ENCODE results near the gene SH3TC1.

SH3TC1 gene

GRCh38 chr4:8220661-8221450, 21.8 kb downstream of the SH3TC1 start:
- ATAC-seq, result no peak
- Mint-ChIP-seq H3K36me3 (peaks cover 10% of the 10 kb centered on the region), H3K9me3 (no peaks in the 10 kb centered on the region), H3K4me3 (no peak overlapping the region), H3K27ac (no peak overlapping the region), H3K4me1 (peaks cover 47% of the 10 kb centered on the region)
- no peak for DNase-seq (ENCODE audit: low spot score in 2 of 2)

DNA sequence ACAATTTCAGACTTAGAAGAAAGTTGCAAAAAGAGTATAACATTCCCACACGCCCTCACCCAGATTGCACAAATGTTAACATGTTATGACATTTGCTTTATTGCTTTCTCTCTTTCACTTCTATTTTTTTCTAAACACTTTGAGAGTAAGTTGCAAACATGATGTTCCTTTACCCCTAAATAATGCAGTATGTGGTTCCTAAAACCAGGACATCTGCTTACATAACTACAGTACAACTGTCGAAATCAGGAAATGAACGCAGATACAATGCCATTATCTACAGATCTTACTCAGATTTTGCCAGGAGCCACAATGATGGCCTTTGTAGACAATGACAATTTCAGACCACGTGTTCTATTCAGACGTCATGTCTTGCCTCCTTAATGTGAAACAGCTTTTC, 22.4 kb downstream of the SH3TC1 start:
- DNase-seq (ENCODE audit: low spot score in 2 of 2), result no peak
- peak; percentile 58 for ATAC-seq
- Mint-ChIP-seq H3K4me1 (peaks cover 47% of the 10 kb centered on the region), H3K36me3 (peaks cover 10% of the 10 kb centered on the region), H3K4me3 (no peak overlapping the region), H3K9me3 (no peaks in the 10 kb centered on the region), H3K27ac (no peak overlapping the region)

GRCh38 chr4:8221985-8222384, 22.9 kb downstream of the SH3TC1 start:
- Mint-ChIP-seq H3K4me3 (no peak overlapping the region), H3K27ac (no peak overlapping the region), H3K4me1 (peaks cover 47% of the 10 kb centered on the region), H3K9me3 (no peaks in the 10 kb centered on the region), H3K36me3 (peaks cover 10% of the 10 kb centered on the region)
- ATAC-seq (no peak), DNase-seq (ENCODE audit: low spot score in 2 of 2) (no peak)

GRCh38 chr4:8222609-8223388, 23.7 kb downstream of the SH3TC1 start:
- no peak for DNase-seq (ENCODE audit: low spot score in 2 of 2)
- Mint-ChIP-seq H3K9me3 (no peaks in the 10 kb centered on the region), H3K27ac (no peak overlapping the region), H3K4me1 (peaks cover 47% of the 10 kb centered on the region), H3K4me3 (no peak overlapping the region), H3K36me3 (peaks cover 10% of the 10 kb centered on the region)
- no peak for ATAC-seq

DNA sequence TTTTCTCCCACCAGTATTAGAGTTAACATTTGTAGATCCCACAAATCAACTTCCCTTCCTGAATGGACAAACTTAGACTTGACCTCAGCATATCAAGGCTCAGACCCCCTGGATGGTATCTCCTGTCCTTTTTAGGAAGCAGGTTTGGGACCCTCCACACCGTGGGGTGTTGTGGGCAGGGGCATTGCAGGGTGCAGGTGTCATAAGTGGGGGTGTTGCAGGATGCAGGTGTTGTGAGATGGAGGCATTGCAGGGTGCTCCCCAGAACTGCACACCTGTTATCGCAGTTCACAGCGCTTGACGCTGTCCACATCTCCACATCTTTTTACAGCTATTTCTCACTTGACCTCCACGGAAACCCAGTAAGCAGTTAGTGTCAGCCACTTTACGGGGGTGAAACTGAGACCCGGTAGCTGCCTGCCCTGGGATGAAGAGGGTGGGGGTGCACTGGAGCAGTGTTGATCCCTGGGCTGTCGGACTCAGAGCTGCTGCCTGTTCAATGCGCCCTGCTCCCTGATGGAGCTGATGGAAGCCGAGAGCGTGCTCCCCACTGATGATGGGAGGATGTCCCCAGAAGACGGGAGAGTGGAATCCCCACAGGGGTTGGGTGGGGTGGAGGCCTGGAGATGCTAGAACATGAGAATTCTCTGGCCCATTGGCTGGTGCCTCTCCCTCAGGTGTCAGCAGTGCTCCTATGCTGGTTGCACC, 25.3 kb downstream of the SH3TC1 start:
- peaks cover 10% of the 10 kb centered on the region for H3K36me3 Mint-ChIP-seq
- H3K4me3 Mint-ChIP-seq, result no peak overlapping the region
- no peak overlapping the region for H3K27ac Mint-ChIP-seq
- H3K4me1 Mint-ChIP-seq, result peaks cover 57% of the 10 kb centered on the region
- DNase-seq (ENCODE audit: low spot score in 2 of 2) (no peak), ATAC-seq (no peak)
- no peaks in the 10 kb centered on the region for H3K9me3 Mint-ChIP-seq

DNA sequence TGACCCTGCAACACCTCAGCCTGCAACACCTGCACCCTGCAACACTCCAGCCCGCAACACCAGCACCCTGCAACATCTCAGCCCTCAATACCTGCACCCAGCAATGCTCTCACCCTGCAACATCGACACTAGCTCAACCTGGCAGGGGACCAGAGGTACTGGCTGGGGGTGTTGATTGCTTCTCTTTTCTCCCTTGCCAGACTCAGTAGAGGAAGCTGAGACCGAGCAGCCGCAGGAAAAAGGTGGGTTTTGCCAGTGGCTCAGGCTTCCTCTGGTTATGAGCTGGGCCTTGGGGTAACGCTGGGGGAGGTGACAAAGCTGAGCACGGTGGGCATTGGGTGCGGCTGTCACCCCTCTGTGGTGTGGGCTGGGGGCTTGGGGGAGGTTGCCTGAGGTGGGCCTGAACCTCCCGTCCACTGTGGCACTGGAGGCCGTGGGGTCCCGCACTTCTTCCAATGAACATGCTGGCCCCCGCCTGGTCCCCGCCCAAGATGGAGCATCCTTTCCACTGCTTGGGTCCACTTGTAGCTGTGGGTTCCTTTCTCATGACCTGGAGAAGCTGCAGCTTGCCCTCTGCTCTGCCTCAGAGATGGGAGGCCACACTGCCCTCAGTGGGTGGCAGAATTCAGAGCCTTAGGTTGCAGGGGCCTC, 26.0 kb downstream of the SH3TC1 start:
- DNase-seq (ENCODE audit: low spot score in 2 of 2) (no peak), ATAC-seq (no peak)
- Mint-ChIP-seq H3K4me1 (peaks cover 57% of the 10 kb centered on the region), H3K9me3 (no peaks in the 10 kb centered on the region), H3K27ac (no peak overlapping the region), H3K36me3 (peaks cover 10% of the 10 kb centered on the region), H3K4me3 (no peak overlapping the region)

- DNase-seq (ENCODE audit: low spot score in 2 of 2), result no peak
- Mint-ChIP-seq H3K36me3 (peaks cover 10% of the 10 kb centered on the region), H3K27ac (no peak overlapping the region), H3K4me3 (no peak overlapping the region), H3K4me1 (peaks cover 56% of the 10 kb centered on the region), H3K9me3 (no peaks in the 10 kb centered on the region)
- ATAC-seq, result no peak
Observed at GRCh38 chr4:8225706-8226443, 26.8 kb downstream of the SH3TC1 start.

GRCh38 chr4:8227201-8227770, 28.2 kb downstream of the SH3TC1 start:
- H3K36me3 Mint-ChIP-seq, result peaks cover 10% of the 10 kb centered on the region
- no peak overlapping the region for H3K27ac Mint-ChIP-seq
- ATAC-seq (no peak), DNase-seq (ENCODE audit: low spot score in 2 of 2) (no peak)
- no peaks in the 10 kb centered on the region for H3K9me3 Mint-ChIP-seq
- peaks cover 42% of the 10 kb centered on the region for H3K4me1 Mint-ChIP-seq
- H3K4me3 Mint-ChIP-seq, result no peak overlapping the region

GRCh38 chr4:8227771-8228318, 28.8 kb downstream of the SH3TC1 start:
- ATAC-seq (no peak), DNase-seq (ENCODE audit: low spot score in 2 of 2) (no peak)
- Mint-ChIP-seq H3K27ac (no peak overlapping the region), H3K4me1 (peaks cover 38% of the 10 kb centered on the region), H3K9me3 (no peaks in the 10 kb centered on the region), H3K4me3 (no peak overlapping the region), H3K36me3 (peaks cover 9% of the 10 kb centered on the region)

DNA sequence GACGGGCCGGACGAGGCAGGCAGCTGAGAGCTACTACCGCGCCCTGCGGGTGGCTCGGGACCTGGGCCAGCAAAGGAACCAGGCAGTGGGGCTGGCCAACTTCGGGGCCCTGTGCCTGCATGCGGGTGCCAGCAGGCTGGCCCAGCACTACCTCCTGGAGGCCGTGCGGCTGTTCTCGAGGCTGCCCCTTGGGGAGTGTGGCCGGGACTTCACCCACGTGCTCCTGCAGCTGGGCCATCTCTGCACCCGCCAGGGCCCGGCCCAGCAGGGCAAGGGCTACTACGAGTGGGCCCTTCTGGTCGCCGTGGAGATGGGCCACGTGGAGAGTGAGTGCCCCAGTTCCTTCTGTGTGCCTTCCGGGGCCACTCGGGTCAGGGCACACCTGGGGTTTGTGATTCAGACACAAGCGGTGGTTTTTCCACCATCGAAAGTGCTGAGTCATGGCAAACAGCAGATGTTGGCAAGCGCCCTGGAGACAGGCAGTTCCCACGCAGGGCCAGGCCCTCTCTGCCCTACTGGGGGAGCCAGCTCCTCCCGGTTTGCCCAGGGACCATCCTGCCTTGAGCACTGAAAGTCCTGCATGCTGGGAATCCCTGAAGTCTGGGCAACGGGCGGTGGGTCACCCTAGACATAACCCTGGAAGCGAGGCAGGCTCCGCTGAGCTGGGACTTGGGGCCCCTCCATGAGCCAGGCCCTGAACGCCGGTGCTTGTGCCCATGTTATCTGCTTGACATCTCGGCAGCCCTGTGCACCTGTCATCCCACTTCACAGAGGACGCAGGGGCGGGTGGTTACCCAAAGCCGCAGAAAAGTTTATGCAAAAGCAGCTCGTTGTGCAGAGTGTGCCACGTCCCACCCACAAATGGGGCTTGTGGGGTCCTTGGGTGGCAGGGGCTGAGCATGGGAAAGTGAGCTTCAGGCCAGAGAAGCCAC, 29.5 kb downstream of the SH3TC1 start:
- peak overlapping the region; percentile 52 for H3K4me3 Mint-ChIP-seq
- no peaks in the 10 kb centered on the region for H3K9me3 Mint-ChIP-seq
- DNase-seq (ENCODE audit: low spot score in 2 of 2) (peak; percentile 45 to 78), ATAC-seq (peak; percentile 90)
- H3K36me3 Mint-ChIP-seq, result peaks cover 2% of the 10 kb centered on the region
- peaks cover 36% of the 10 kb centered on the region for H3K4me1 Mint-ChIP-seq
- peak overlapping the region; percentile 78 for H3K27ac Mint-ChIP-seq

GRCh38 chr4:8229331-8229975, 30.4 kb downstream of the SH3TC1 start:
- Mint-ChIP-seq H3K27ac (peak overlapping the region; percentile 78), H3K4me1 (peaks cover 30% of the 10 kb centered on the region), H3K4me3 (peak overlapping the region; percentile 52), H3K9me3 (no peaks in the 10 kb centered on the region), H3K36me3 (no peaks in the 10 kb centered on the region)
- DNase-seq (ENCODE audit: low spot score in 2 of 2), result no peak
- ATAC-seq, result peak; percentile 11

DNA sequence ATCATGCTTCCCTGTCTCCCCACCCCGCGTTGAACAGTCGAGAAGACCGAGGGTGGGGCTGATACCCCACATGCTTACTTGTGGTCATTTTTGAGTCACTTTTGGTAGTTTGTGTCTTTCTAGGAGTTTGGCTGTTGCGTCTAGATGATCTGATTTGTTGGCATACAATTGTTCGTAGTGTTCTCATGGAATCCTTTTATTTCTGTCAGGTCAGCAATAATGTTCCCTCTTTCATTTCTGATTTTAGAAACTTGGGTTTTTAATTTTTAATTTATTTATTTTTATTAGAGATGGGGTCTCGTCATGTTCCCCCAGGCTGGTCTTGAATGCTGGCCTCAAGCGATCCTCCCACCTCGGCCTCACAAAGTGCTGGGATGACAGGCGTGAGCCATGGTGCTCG, 30.9 kb downstream of the SH3TC1 start:
- ATAC-seq, result no peak
- H3K36me3 Mint-ChIP-seq, result no peaks in the 10 kb centered on the region
- H3K4me3 Mint-ChIP-seq, result no peak overlapping the region

DNA sequence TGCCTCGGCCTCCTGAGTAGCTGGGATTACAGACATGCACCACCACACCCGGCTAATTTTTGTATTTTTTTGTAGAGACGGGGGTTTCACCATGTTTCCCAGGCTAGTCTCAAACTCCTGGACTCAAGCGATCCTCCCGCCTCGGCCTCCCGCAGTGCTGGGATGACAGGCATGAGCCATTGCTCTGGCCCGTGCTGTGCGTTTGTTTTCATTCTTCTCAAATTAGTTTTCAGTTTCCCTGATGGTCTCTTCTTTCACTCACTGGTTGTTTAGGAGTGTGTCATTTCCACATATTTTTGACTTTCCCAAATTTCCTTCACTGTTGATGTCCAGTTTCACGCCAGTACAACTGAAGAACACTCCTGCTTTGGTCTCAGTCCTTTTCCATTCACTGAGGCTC, 31.8 kb downstream of the SH3TC1 start:
- no peak for ATAC-seq
- Mint-ChIP-seq H3K36me3 (no peaks in the 10 kb centered on the region), H3K4me1 (peaks cover 18% of the 10 kb centered on the region), H3K4me3 (no peak overlapping the region), H3K9me3 (no peaks in the 10 kb centered on the region), H3K27ac (no peak overlapping the region)
- no peak for DNase-seq (ENCODE audit: low spot score in 2 of 2)

More for the DNA sequence above, 30.9 kb downstream of the SH3TC1 start:
- DNase-seq (ENCODE audit: low spot score in 2 of 2), result no peak
- Mint-ChIP-seq H3K4me1 (peaks cover 24% of the 10 kb centered on the region), H3K9me3 (no peaks in the 10 kb centered on the region), H3K27ac (no peak overlapping the region)

All from stimulated activated effector memory CD8-positive, alpha-beta T cell treated with anti-CD3 and anti-CD28 coated beads, Interleukin-12 subunit alpha, Interleukin-12 subunit beta, amount 100 ng/mL, for 72 hours (primary cell).